Thyroid gland (tissue), 4 donors: Measurements from ENCODE around the gene POU6F2. TPM values are rescaled to one million over a fixed set of nuclear protein-coding genes. Genes with fewer than 3 reads are reported as not detected.

Experiments used
- DNase-seq, 2 donors: peaks; one replicate each; pipeline ENCODE4 v3.0.0-alpha.2; 2019
- H3K27ac ChIP-seq, 3 donors: fragments of 200-600 bp; sonication (generic); 1 replicate in 2 of 3; 2 replicates in 1 of 3; pipeline ENCODE4 v1.5.1; 2016 to 2019; ENCODE audit warnings: mild to moderate bottlenecking in 1 of 3, moderate library complexity in 1 of 3
- H3K27me3 ChIP-seq: fragments of 200-600 bp; sonication (generic); one replicate; pipeline ENCODE4 v1.5.1; 2019
- H3K36me3 ChIP-seq, 2 donors: fragments of 200-600 bp; sonication (generic); one replicate each; pipeline ENCODE4 v1.5.1; 2016 to 2019
- H3K4me1 ChIP-seq, 2 donors: fragments of 200-600 bp; sonication (generic); one replicate each; pipeline ENCODE4 v1.5.1; 2017 to 2019
- H3K4me3 ChIP-seq, 3 donors: fragments of 200-600 bp; sonication (generic); replicated peaks in 1 of 3; 1 replicate in 2 of 3; 2 replicates in 1 of 3; pipeline ENCODE4 v1.5.1; 2016; ENCODE audit warnings: mild to moderate bottlenecking in 1 of 3
- H3K9me3 ChIP-seq: fragments of 200-600 bp; sonication (generic); one replicate; pipeline ENCODE4 v1.5.1; 2017
- POLR2A ChIP-seq, 2 donors: fragments of 450-650 bp; IDR thresholded peaks; one replicate each; pipeline ENCODE4 v1.6.1; 2017; ENCODE audit warnings: antibody characterized with exemption in 2 of 2, mild to moderate bottlenecking in 2 of 2, moderate library complexity in 1 of 2
- WGBS, 2 donors: methylation state at CpG; one replicate each; pipeline ENCODE4 v1.1.5; 2017; 5-methylcytosine and 5-hydroxymethylcytosine counted together
- intact Hi-C: fragments of 100-400 bp; cut with DNase I; formaldehyde crosslinking; loops from one replicate; pipeline ENCODE4 v1.15.1; 2023
- total RNA-seq, 4 donors: library from RNA; depleted of rRNA; stranded (reverse); fragments of >200 nt; gene quantifications; one replicate each; pipeline ENCODE4 v1.2.3, GENCODE V29; 2016
- TF ChIP-seq, protein P1 (sequence below), 6 experiments: fragments of 200-600 bp in 3 of 6; fragments of 450-650 bp in 3 of 6; sonication (generic) in 3 of 6; IDR thresholded peaks; one replicate each; pipeline ENCODE4 v1.5.1; 2016 to 2019; ENCODE audit warnings: antibody characterized with exemption in 6 of 6, mild to moderate bottlenecking in 2 of 6, inconsistent platforms in 1 of 6, moderate library complexity in 1 of 6

POU6F2 gene
- total RNA-seq, 4 donors from 2014 or later = 0.33 TPM; not detected in 3

DNA sequence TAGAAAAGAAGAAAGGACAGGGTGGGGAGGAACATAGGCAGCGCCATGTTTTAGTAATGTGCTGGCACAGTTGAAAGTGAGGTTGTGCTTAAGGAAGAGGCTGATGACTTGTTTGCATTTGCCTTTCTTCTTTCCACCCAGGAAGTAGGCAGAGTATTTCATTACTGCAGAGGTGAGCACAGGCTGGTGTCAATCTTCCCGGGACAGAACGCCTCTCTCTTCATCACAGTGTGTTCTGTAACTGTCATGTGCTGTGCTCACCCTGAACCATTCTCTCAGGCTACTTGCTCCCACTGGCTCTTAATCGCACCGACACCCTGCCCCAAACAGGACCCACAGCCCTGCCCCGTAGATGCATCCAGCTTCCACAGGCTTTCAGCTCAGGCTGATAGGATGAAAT lies 452.7 kb downstream of the POU6F2 start:
- no peaks in the 10 kb centered on the region for H3K9me3 ChIP-seq
- no peak overlapping the region for H3K27ac ChIP-seq
- H3K27me3 ChIP-seq = no peaks in the 10 kb centered on the region
- intact Hi-C loops = no loop called here
- no peaks in the 10 kb centered on the region for H3K4me1 ChIP-seq
- TF ChIP-seq, protein P1, sequence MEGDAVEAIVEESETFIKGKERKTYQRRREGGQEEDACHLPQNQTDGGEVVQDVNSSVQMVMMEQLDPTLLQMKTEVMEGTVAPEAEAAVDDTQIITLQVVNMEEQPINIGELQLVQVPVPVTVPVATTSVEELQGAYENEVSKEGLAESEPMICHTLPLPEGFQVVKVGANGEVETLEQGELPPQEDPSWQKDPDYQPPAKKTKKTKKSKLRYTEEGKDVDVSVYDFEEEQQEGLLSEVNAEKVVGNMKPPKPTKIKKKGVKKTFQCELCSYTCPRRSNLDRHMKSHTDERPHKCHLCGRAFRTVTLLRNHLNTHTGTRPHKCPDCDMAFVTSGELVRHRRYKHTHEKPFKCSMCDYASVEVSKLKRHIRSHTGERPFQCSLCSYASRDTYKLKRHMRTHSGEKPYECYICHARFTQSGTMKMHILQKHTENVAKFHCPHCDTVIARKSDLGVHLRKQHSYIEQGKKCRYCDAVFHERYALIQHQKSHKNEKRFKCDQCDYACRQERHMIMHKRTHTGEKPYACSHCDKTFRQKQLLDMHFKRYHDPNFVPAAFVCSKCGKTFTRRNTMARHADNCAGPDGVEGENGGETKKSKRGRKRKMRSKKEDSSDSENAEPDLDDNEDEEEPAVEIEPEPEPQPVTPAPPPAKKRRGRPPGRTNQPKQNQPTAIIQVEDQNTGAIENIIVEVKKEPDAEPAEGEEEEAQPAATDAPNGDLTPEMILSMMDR (IDR thresholded peaks at IDR 0.05) = no peak
- no peak for TF ChIP-seq POLR2A (IDR thresholded peaks at IDR 0.05)
- H3K4me3 ChIP-seq = no peak overlapping the region
- WGBS, 2 donors = 89 to 94% methylated on average over 6 of the region's 6 CpGs
- H3K36me3 ChIP-seq = no peaks in the 10 kb centered on the region
- no peak for DNase-seq

- WGBS, 2 donors = 91 to 92% methylated on average over 5 to 8 of the region's 8 CpGs
- Histone ChIP-seq H3K27ac (no peak overlapping the region), H3K4me1 (no peaks in the 10 kb centered on the region), H3K36me3 (no peaks in the 10 kb centered on the region), H3K4me3 (no peak overlapping the region), H3K9me3 (no peaks in the 10 kb centered on the region), H3K27me3 (no peaks in the 10 kb centered on the region)
- TF ChIP-seq POLR2A (IDR thresholded peaks at IDR 0.05) = no peak
- TF ChIP-seq, protein P1 (IDR thresholded peaks at IDR 0.05) = no peak
- intact Hi-C loops = no loop called here
- no peak for DNase-seq
Observed at GRCh38 chr7:39430909-39431641, 453.4 kb downstream of the POU6F2 start.

DNA sequence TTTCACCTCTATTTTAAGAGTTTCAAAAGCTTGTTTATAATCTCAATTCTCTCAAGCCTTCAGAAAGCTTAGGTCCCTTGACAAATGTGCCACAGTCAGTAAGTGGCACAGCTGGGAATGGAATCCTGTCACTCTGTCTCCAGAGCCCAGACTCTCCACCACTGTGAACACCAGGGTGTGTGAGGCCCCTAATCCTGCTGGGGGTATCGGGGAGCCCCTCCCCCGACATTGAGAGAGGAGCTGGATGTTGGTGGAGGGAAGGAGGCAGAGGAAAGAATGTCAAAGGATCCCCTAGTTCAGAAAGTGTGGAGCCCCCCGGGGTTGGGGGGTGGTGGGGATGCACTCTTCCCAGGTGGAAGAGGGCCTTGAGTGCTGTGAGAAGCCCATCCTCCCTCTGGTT lies 454.7 kb downstream of the POU6F2 start:
- no peak overlapping the region for H3K27ac ChIP-seq
- no peak for TF ChIP-seq POLR2A (IDR thresholded peaks at IDR 0.05)
- TF ChIP-seq, protein P1 (IDR thresholded peaks at IDR 0.05) = no peak
- H3K27me3 ChIP-seq = no peaks in the 10 kb centered on the region
- no peaks in the 10 kb centered on the region for H3K36me3 ChIP-seq
- H3K4me1 ChIP-seq = no peaks in the 10 kb centered on the region
- intact Hi-C loops = no loop called here
- H3K4me3 ChIP-seq = no peak overlapping the region
- H3K9me3 ChIP-seq = no peaks in the 10 kb centered on the region
- DNase-seq = no peak
- 61 to 67% methylated on average over 3 of the region's 3 CpGs for WGBS, 2 donors

DNA sequence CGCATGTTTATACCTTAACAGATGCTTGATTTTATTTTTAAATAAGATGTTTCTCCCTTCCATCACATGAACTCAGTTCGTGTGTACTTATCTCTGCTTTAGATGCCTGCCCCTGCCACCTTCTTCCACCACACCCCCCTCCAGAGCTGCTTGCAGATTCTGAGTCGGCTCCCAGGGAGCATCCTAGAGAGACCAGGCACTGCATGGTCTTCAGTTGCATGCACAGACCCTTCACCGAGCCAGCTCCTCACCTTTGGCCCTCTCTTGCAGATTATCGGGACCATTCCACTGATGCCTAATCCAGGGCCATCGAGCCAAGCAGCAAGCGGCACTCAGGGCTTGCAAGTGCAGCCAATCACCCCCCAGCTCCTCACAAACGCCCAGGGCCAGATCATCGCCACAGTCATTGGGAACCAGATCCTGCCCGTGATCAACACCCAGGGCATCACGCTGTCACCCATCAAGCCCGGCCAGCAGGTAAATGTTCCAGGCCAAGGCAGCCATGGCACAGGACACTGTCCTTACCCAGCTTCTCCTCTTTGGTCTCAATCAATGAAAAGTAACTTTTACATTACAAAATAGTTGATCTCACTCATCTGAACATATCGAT lies 455.2 kb downstream of the POU6F2 start:
- intact Hi-C loops = no loop called here
- 80 to 81% methylated on average over 11 to 13 of the region's 13 CpGs for WGBS, 2 donors
- TF ChIP-seq, protein P1 (IDR thresholded peaks at IDR 0.05) = no peak
- TF ChIP-seq POLR2A (IDR thresholded peaks at IDR 0.05) = no peak
- Histone ChIP-seq H3K36me3 (no peaks in the 10 kb centered on the region), H3K4me3 (no peak overlapping the region), H3K27ac (no peak overlapping the region), H3K4me1 (no peaks in the 10 kb centered on the region), H3K9me3 (no peaks in the 10 kb centered on the region), H3K27me3 (no peaks in the 10 kb centered on the region)
- no peak for DNase-seq

DNA sequence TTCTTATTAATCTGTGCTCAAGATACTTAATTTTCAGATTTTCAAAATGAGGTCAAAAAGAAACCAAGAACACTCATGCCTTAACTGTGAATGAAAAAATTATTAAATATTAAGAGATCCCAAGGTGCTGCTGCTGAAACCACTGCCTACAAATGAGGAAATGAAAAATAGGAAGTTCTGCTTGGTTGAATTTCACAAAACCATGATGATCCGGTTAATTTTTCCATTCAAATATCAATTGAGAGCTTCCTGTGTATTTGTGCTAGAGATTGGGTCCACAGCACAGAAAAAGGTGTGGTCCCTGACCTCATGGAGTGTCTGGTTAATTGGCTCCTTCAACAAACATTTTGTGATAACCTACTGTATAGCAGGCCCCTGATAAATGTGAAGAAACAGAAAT lies 455.8 kb downstream of the POU6F2 start:
- 75 to 81% methylated on average over 1 of the region's 1 CpG for WGBS, 2 donors
- DNase-seq = no peak
- intact Hi-C loops = no loop called here
- no peak overlapping the region for H3K4me3 ChIP-seq
- no peaks in the 10 kb centered on the region for H3K4me1 ChIP-seq
- H3K9me3 ChIP-seq = no peaks in the 10 kb centered on the region
- H3K27ac ChIP-seq = no peak overlapping the region
- no peaks in the 10 kb centered on the region for H3K27me3 ChIP-seq
- TF ChIP-seq POLR2A (IDR thresholded peaks at IDR 0.05) = no peak
- TF ChIP-seq, protein P1 (IDR thresholded peaks at IDR 0.05) = no peak
- no peaks in the 10 kb centered on the region for H3K36me3 ChIP-seq
